GM21576 (cell line): ENCODE measurements around the gene ACOXL.

Experiments
- ATAC-seq: cut with Tn5 transposase; IDR thresholded peaks from one replicate; pipeline ENCODE4 v1.9.1; 2021; ENCODE audit warnings: mild to moderate bottlenecking, moderate library complexity; ENCODE audit not compliant: unreplicated experiment

Gene ACOXL

DNA sequence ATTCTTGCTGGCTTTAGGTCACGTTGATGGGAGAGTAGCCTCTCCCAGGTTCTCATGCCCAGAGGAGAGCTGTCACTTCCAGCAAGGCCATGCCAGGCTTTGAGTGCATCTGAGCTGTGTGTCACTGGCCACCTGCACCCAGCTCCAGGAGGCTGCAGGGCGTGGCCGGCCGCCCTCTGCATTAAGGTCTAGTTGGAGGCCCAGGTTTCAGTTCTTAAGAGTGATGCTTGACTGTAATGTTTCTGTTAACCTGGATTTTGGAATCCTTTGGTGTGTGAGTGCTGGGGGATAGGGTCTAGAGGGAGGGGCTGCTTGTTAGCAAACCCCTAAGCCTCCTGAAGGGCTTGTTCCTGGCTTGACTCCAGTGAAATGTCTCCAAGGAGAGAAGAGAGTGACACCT lies 140.1 kb downstream of the ACOXL start:
- no peak for ATAC-seq

DNA sequence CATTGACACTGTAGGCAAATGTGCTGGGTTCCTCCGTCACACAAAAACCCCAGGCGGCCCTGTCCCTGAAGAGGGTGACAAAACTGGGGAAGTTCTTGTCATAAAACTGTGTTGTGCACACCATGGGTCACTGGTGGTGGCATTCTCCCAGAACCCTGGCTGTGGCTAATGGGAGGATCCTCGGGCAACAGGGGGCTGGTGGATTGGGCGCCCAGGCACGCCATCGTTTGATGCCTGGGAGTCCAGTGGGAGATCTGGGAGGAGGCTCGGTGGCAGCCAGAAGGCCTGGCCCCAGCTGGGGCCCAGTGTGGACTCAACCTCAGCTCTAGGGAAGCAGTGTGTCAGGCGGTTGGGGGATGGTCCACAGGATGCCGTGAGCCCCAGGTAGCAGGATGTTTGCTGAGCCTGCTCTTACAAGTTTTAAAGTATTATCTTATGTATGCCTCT lies 140.7 kb downstream of the ACOXL start:
- no peak for ATAC-seq

- ATAC-seq, result no peak
These were observed 141.5 kb downstream of the ACOXL start for GRCh38 chr2:110873597-110874452.

GRCh38 chr2:110874453-110875383 lies 142.3 kb downstream of the ACOXL start:
- no peak for ATAC-seq

DNA sequence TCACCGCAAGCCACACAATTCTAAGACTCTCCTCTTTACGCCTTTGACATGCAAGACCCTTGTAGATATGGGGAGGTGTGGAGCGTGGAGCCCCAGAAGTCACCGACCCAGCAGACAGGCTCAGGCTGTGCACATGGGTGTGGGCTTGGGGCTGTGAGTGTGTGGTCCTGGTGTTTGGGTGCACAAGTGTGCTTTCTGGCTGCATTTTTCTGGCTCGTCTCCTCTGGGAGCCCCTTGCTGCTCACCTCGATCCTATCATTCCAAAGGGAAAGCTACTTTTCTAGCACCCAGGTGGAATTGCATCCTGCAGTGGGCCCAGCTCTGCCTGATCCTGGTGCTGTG lies 143.0 kb downstream of the ACOXL start:
- ATAC-seq, result no peak

- ATAC-seq, result no peak
These were observed 144.0 kb downstream of the ACOXL start for GRCh38 chr2:110876167-110876999.

DNA sequence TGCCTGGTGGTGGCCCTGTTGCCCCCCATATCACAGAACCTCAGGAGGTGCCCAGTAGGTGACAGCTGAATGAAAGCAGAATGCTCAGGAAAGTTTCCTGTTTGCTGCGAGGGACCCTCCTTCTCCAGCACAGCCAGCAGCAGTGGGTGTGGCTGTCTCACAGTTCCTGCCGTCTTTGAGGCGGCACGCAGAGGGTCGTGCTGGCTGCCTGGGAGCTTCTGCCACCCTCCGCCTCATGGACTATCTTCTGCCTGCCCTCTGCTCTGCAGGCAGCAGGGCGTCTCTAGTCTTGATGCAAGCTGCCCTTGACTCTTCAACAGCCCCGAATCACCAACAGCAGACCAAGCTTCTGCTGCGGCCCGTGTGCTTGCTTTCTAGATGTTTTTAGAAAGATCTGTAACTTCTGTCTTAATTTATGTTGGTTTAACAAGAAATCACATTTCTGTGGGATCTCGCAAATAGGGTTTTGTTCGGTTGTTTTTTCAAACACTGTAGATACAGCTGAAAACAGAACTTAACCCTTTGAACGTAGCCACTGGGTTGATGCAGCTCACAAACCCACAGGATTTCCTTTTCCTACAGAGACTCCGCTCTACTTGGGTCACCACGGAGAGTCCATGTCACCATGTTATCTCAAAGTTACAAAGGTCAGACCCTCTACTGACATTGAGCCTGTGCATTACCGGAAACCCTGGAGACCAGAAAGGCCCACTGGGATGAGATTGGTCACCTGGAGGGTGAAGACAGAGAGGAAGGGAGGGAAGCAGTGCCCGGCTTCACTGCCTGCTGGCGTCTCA lies 144.9 kb downstream of the ACOXL start:
- no peak for ATAC-seq

DNA sequence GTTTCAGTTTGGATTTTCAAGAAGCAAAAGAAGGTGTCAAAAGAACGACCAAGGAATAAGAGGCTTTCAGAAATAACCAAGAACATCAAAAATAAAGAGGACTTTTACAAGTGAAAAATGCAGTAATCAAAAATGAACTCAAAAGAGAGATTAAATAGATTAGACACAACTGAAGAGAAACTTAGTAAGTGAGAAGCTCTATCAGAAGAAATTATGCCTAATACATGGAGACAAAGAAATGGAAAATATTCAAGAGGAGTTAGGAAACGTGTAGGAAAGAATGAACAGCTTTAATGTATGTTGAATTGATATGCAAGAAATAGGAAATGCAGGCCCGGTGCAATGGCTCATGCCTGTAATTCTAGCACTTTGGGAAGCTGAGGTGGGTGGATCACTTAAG lies 145.8 kb downstream of the ACOXL start:
- ATAC-seq, result no peak

- ATAC-seq, result no peak
These were observed 149.5 kb downstream of the ACOXL start for GRCh38 chr2:110881908-110882307.

GRCh38 chr2:110883406-110883805 lies 151.0 kb downstream of the ACOXL start:
- ATAC-seq, result no peak

DNA sequence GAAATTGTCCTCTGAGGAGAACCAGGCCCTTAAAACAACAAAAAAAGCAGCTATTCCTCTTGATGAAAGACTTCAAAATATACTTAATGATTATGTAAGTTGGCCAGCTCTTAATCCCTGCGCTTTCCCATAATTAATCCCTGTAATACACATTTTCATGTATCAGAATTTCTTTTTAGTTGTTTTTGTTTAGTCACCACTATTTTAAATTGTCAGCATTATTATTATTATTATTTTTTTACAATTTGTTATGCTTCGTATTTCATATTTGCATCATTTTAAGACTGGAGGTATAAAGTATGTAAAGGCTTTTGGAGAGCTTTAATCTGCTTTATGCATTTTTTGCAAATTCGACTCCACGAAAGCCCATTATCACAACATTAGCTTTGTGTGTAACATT lies 152.9 kb downstream of the ACOXL start:
- no peak for ATAC-seq

DNA sequence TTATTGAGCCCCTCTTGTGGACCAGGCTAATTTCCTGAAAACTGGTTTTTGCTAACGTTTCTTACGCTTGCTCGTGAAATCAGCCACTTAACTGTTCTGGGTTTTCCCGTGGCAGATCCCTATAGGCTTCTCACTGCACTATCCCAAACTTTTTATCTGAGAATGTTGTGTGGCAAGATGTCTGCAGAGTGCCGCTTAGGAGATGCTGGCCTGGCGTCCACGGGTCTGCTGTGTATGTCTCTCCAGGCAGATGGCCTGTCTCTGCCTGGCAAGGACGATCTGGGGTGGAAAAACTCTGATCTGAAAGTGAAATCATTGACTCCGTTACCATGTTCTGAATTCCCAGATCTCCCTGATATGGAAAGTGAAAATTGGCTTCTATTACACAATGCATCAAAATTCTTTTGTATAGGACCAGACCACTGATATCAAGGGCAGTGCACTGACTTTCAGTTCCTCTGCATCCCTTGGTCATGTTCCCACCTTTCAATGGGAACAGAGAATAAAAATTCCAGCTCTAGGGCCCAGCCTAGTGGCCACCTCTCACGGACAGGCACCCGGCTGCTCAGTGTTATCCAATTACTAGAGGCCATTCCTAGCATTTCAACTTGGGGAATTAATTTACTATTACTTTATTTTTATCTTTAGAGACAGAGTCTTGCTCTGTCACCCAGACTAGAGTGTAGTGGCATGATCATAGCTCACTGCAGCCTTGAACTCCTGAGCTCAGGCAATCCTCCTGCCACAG lies 154.6 kb downstream of the ACOXL start:
- ATAC-seq, result no peak

DNA sequence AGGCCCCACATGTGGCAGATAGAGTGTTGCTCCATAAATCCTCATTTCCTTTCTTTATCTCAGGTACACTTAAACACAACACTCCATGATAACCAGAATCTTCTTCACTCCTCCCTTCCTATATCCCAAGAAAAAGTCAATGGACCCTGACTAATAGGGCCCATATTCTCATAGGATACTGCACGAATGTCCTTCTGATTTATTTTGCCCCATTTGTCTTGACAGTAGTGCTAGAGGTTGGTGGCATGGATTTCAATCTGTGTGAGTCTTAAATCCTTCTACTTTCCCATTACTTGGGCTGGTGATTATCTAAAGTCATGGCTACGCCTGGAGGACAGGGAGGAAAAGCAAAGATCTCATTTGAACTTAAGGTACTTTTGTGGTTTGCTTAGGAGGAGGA lies 156.0 kb downstream of the ACOXL start:
- ATAC-seq, result no peak

DNA sequence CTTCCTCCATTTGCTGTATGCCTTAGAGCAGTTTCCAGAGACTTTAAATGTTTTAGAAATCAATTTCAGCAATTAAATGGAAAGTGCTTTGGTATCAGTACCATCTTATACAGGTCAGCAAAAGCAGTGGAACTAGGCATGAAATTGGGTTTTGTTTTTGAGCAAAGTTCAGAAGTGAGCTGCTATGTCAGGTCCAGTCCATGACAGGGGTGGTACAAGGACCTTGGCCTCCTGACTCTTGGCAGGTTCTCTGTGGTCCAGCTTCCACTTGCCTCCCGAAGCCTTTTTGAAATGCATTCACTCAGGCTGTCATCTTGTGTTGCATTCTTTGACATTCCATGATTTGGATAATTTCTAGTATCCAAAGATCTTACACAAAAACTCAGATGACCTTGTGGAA lies 159.3 kb downstream of the ACOXL start:
- no peak for ATAC-seq

- ATAC-seq, result no peak
These were observed 163.9 kb downstream of the ACOXL start for GRCh38 chr2:110896226-110896625.

DNA sequence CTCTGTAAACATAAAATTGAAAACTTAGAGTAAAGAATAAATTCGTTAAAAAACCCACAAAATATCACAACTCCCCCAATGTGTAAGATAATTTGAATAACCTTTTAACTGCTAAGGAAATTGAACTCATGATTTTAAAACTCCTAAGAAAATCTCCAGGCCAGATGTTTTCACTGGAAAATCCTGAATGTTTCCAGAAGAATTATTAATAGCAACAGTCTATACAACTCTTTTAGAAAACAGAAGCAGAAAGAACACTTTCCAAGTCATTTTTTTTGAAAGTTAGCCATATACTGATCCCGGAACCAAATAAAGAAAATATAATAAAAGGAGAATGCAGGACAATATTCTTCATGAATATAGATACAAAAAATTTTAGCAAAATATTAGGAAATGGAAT lies 165.6 kb downstream of the ACOXL start:
- ATAC-seq, result no peak

DNA sequence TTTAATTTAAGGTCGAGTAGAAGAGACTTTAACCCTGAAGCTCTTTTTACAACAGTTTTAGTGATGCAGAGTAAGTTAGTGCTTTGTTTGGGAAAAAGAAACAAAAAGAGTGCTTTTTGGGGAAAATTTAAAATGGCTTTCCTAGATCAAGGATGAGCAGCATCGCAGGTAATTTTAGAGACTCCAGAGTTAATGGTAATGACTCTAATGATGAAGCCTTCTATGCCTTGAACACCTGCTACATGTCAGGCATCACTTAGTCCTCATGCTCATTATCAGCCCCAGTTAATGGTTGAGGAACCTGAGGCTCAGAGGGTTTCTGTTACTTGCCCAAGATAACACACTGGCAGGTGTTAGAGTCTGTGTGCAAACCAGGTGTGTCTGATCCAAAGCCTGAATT lies 167.8 kb downstream of the ACOXL start:
- ATAC-seq, result no peak

DNA sequence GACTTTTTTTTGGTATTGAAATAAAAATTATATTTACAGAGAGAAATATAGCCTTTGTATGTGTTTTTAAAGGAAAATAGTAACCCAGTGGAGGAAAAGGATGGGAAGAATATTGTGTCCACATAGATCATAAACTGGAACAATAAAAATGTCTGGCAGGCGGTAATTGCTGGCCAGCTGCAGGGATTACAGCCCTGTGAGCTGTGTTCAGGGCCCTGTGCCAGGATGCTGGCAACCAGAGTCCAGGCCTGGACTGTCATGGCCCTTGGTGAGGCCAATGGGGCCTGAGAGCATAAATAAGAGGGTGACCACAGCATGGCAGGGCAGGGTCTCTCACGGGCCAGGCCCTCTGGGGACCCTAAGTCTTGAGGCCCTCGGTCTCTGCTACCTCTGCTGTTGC lies 171.2 kb downstream of the ACOXL start:
- no peak for ATAC-seq

GRCh38 chr2:110904116-110904778 lies 171.9 kb downstream of the ACOXL start:
- no peak for ATAC-seq
